Thyroid gland (tissue), 4 donors: ENCODE measurements around the gene TNKS2.

Source experiments
- CTCF ChIP-seq, 6 experiments: fragments of 200-600 bp in 3 of 6; fragments of 450-650 bp in 3 of 6; sonication (generic) in 3 of 6; IDR thresholded peaks; one replicate each; pipeline ENCODE4 v1.5.1; 2016 to 2019; ENCODE audit warnings: antibody characterized with exemption in 6 of 6, mild to moderate bottlenecking in 2 of 6, inconsistent platforms in 1 of 6, moderate library complexity in 1 of 6
- POLR2A ChIP-seq, 2 donors: fragments of 450-650 bp; IDR thresholded peaks; one replicate each; pipeline ENCODE4 v1.6.1; 2017; ENCODE audit warnings: antibody characterized with exemption in 2 of 2, mild to moderate bottlenecking in 2 of 2, moderate library complexity in 1 of 2

- TF ChIP-seq CTCF (IDR thresholded peaks at IDR 0.05): no peak
- no peak for TF ChIP-seq POLR2A (IDR thresholded peaks at IDR 0.05)
Measured at GRCh38 chr10:91824076-91824475, 25.9 kb downstream of the TNKS2 start.
